Measurements from ENCODE around the gene CHCHD6. TPM values are rescaled to one million over a fixed set of nuclear protein-coding genes. Genes with fewer than 3 reads are reported as not detected.

CHCHD6 gene
- total RNA-seq, 3 donors from 2014 or later (not counting 1 experiment from before 2014, with no cell fraction given): 5.3 to 9.9 (median 8.3) TPM

DNA sequence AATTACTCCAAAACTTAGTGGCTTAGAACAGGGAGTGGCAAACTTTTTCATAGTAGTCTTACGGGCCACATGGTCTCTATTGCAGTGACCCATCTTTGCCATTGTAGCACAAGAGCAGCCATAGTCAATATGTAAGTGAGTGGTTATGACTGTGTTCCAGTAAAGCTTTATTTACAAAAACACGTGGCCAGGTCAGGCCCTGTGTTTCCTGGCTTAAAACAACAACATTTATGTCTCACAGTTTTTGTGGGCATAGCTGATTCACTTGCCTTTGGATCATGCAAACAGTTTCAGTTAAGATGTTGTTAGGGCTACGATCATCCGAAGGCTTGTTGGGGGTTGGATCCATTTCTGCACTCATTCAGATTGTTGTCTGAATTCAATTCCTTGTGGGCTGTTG is 103.8 kb downstream of the CHCHD6 start:
- TF ChIP-seq, protein P1, sequence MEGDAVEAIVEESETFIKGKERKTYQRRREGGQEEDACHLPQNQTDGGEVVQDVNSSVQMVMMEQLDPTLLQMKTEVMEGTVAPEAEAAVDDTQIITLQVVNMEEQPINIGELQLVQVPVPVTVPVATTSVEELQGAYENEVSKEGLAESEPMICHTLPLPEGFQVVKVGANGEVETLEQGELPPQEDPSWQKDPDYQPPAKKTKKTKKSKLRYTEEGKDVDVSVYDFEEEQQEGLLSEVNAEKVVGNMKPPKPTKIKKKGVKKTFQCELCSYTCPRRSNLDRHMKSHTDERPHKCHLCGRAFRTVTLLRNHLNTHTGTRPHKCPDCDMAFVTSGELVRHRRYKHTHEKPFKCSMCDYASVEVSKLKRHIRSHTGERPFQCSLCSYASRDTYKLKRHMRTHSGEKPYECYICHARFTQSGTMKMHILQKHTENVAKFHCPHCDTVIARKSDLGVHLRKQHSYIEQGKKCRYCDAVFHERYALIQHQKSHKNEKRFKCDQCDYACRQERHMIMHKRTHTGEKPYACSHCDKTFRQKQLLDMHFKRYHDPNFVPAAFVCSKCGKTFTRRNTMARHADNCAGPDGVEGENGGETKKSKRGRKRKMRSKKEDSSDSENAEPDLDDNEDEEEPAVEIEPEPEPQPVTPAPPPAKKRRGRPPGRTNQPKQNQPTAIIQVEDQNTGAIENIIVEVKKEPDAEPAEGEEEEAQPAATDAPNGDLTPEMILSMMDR (IDR thresholded peaks at IDR 0.05): no peak
- Mint-ChIP-seq H3K4me1 (no peaks in the 10 kb centered on the region), H3K36me3 (peaks cover 7% of the 10 kb centered on the region), H3K27ac (no peak overlapping the region), H3K9me3 (peaks cover 0 to 8% of the 10 kb centered on the region in 2 donors), H3K27me3 (ENCODE audit: low read depth in 2 of 2) (no peaks in the 10 kb centered on the region), H3K4me3 (no peak overlapping the region)
- H3K36me3 ChIP-seq (ENCODE audit: control insufficient read depth, insufficient read depth, low read length): no peaks in the 10 kb centered on the region
- no peaks in the 10 kb centered on the region for H3K9me3 ChIP-seq (ENCODE audit: control insufficient read depth, insufficient read depth, low read length)
- no peaks in the 10 kb centered on the region for H3K4me1 ChIP-seq (ENCODE audit: control insufficient read depth, insufficient read depth, low read length)
- H3K27me3 ChIP-seq (ENCODE audit: control insufficient read depth, insufficient read depth, low read length): no peaks in the 10 kb centered on the region
- H3K27ac ChIP-seq (ENCODE audit: low read length): no peak overlapping the region
- DNase-seq: no peak
- no peak overlapping the region for H3K4me3 ChIP-seq (ENCODE audit: low read length)
- 95% methylated on average over 4 of the region's 4 CpGs for WGBS (ENCODE audit: insufficient coverage)
- no peak for ATAC-seq
- intact Hi-C loops (cut with micrococcal nuclease): no loop called here

DNA sequence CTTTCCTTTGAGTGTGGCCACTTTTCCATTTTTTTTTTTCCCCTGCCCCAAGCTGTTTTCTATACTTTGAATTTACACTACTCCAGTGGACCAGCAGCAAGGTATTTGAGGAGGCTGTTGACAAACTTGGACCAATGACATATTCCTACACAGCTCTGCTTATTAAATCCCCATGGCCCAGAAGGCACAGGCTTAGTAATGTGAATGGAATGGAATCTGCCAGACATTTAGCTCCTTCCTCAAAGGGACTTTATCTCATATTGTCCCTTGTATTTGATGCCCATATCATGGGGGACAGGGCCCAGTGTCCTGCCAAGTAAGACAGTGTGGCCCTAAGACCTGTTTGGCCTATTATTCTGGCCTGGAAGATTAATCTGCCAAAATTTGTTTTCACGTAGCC is 107.5 kb downstream of the CHCHD6 start:
- DNase-seq: no peak
- Histone ChIP-seq H3K4me1 (ENCODE audit: control insufficient read depth, insufficient read depth, low read length) (no peaks in the 10 kb centered on the region), H3K27me3 (ENCODE audit: control insufficient read depth, insufficient read depth, low read length) (no peaks in the 10 kb centered on the region), H3K27ac (ENCODE audit: low read length) (no peak overlapping the region), H3K9me3 (ENCODE audit: control insufficient read depth, insufficient read depth, low read length) (no peaks in the 10 kb centered on the region), H3K4me3 (ENCODE audit: low read length) (no peak overlapping the region), H3K36me3 (ENCODE audit: control insufficient read depth, insufficient read depth, low read length) (no peaks in the 10 kb centered on the region)
- WGBS (ENCODE audit: insufficient coverage): 100% methylated on average over 1 of the region's 1 CpG
- Mint-ChIP-seq H3K4me3 (no peak overlapping the region), H3K4me1 (no peaks in the 10 kb centered on the region), H3K27ac (no peak overlapping the region), H3K36me3 (no peaks in the 10 kb centered on the region), H3K9me3 (no peaks in the 10 kb centered on the region), H3K27me3 (ENCODE audit: low read depth in 2 of 2) (no peaks in the 10 kb centered on the region)
- intact Hi-C loops (cut with micrococcal nuclease): no loop called here
- no peak for ATAC-seq
- TF ChIP-seq, protein P1 (IDR thresholded peaks at IDR 0.05): no peak

DNA sequence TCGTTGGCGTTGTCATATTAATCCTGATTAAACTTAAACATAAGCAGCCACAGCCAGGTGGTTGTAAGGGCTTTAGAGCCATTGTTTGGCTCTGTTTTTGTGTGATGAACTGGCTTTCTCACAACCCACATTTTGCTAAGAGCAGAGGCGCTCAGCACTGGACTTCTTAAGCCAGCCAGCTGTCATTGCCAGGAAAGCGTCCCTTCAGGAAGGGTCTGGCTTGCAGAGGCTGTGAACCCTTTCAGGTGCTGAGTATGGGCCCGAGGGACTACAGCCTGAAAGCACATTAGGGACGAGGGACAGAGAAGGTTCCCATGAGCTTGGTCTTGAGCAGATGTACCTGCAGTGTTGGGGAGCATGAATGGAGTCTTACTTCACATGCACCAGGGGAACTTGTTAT is 112.3 kb downstream of the CHCHD6 start:
- no peak overlapping the region for H3K27ac ChIP-seq (ENCODE audit: low read length)
- peaks cover 0 to 6% of the 10 kb centered on the region in 2 donors for H3K4me1 Mint-ChIP-seq
- DNase-seq (no peak), ATAC-seq (no peak)
- no peaks in the 10 kb centered on the region for H3K36me3 Mint-ChIP-seq
- intact Hi-C loops (cut with micrococcal nuclease): no loop called here
- H3K27ac Mint-ChIP-seq: no peak overlapping the region
- H3K9me3 Mint-ChIP-seq: no peaks in the 10 kb centered on the region
- no peaks in the 10 kb centered on the region for H3K27me3 Mint-ChIP-seq (ENCODE audit: low read depth in 2 of 2)
- H3K4me1 ChIP-seq (ENCODE audit: control insufficient read depth, insufficient read depth, low read length): no peaks in the 10 kb centered on the region
- no peak overlapping the region for H3K4me3 ChIP-seq (ENCODE audit: low read length)
- H3K4me3 Mint-ChIP-seq: no peak overlapping the region
- TF ChIP-seq, protein P1 (IDR thresholded peaks at IDR 0.05): no peak
- no peaks in the 10 kb centered on the region for H3K9me3 ChIP-seq (ENCODE audit: control insufficient read depth, insufficient read depth, low read length)
- H3K27me3 ChIP-seq (ENCODE audit: control insufficient read depth, insufficient read depth, low read length): no peaks in the 10 kb centered on the region
- WGBS (ENCODE audit: insufficient coverage): 88% methylated on average over 6 of the region's 6 CpGs
- H3K36me3 ChIP-seq (ENCODE audit: control insufficient read depth, insufficient read depth, low read length): no peaks in the 10 kb centered on the region

DNA sequence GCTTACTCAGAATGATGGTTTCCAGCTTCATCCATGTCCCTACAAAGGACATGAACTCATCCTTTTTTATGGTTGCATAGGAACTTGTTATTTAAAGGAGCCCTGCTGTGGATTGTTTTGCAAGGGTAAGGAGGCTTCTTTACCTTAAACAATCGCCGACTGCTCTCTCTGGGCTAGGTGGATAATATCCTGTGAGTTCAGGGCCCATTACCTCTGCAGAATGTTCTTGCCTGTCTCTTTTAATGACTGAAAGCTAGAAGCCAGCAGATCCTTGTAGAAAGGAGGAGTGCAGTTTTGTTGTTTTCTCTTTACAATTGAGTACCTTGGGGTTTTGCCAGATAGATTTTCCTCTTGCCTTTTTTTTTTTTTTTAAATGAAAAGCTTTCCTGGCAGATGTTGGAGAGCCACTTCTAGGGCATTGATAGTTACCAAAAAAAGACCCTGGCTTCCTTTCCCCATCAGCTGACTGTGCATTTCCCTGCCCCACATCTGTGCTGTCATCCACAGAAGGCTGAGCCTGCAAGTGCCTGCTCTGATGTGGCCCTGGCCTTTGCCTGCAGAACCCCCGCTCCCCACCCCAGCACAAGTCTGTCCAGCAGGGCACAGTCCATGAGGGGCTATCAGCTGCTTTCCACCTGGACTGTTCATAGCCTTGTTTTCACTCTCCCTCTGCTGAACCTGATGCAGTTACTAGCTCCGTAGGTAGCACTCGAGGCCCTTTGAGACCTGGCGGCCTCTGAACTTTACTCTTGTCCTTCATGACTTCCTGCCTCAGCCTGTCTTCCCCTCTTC is 113.1 kb downstream of the CHCHD6 start:
- TF ChIP-seq, protein P1 (IDR thresholded peaks at IDR 0.05): no peak
- intact Hi-C loops (cut with micrococcal nuclease): no loop called here
- Mint-ChIP-seq H3K36me3 (no peaks in the 10 kb centered on the region), H3K4me3 (no peak overlapping the region), H3K27me3 (ENCODE audit: low read depth in 2 of 2) (no peaks in the 10 kb centered on the region), H3K4me1 (peaks cover 0 to 6% of the 10 kb centered on the region in 2 donors), H3K9me3 (no peaks in the 10 kb centered on the region), H3K27ac (no peak overlapping the region)
- no peak for DNase-seq
- H3K27ac ChIP-seq (ENCODE audit: low read length): no peak overlapping the region
- H3K4me3 ChIP-seq (ENCODE audit: low read length): no peak overlapping the region
- ATAC-seq: no peak
- H3K4me1 ChIP-seq (ENCODE audit: control insufficient read depth, insufficient read depth, low read length): no peaks in the 10 kb centered on the region
- no peaks in the 10 kb centered on the region for H3K27me3 ChIP-seq (ENCODE audit: control insufficient read depth, insufficient read depth, low read length)
- H3K36me3 ChIP-seq (ENCODE audit: control insufficient read depth, insufficient read depth, low read length): no peaks in the 10 kb centered on the region
- no peaks in the 10 kb centered on the region for H3K9me3 ChIP-seq (ENCODE audit: control insufficient read depth, insufficient read depth, low read length)
- WGBS (ENCODE audit: insufficient coverage): 83% methylated on average over 6 of the region's 6 CpGs
